NCI-H2081 (cell line): ENCODE data around the gene PNPLA2.

Experiments
- DNase-seq, 2 experiments: peaks; one replicate each; lab custom pipeline; 2025; lab: John Stamatoyannopoulos, UW

PNPLA2 gene

GRCh38 chr11:873706-874105 is 55.0 kb downstream of the PNPLA2 start:
- DNase-seq: no peak
